ENCODE measurements around the gene LRRC3C.
"Not testable (repeated sequence)": the region's sequence is repeated elsewhere in the genome, so short reads cannot be mapped to it uniquely, and the experiment has no call there.

Gene LRRC3C

GRCh38 chr17:39943702-39944392 is 16.3 kb downstream of the LRRC3C start:
- Histone ChIP-seq H3K4me3 (ENCODE audit: low read depth, low read length) (no peak overlapping the region), H3K4me1 (peaks cover 4% of the 10 kb centered on the region), H3K27me3 (no peaks in the 10 kb centered on the region), H3K36me3 (no peaks in the 10 kb centered on the region), H3K9me3 (no peaks in the 10 kb centered on the region)
- no peak for DNase-seq
- TF ChIP-seq, protein P1, sequence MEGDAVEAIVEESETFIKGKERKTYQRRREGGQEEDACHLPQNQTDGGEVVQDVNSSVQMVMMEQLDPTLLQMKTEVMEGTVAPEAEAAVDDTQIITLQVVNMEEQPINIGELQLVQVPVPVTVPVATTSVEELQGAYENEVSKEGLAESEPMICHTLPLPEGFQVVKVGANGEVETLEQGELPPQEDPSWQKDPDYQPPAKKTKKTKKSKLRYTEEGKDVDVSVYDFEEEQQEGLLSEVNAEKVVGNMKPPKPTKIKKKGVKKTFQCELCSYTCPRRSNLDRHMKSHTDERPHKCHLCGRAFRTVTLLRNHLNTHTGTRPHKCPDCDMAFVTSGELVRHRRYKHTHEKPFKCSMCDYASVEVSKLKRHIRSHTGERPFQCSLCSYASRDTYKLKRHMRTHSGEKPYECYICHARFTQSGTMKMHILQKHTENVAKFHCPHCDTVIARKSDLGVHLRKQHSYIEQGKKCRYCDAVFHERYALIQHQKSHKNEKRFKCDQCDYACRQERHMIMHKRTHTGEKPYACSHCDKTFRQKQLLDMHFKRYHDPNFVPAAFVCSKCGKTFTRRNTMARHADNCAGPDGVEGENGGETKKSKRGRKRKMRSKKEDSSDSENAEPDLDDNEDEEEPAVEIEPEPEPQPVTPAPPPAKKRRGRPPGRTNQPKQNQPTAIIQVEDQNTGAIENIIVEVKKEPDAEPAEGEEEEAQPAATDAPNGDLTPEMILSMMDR (IDR thresholded peaks at IDR 0.05; ENCODE audit: low read depth, low read length) = no peak

DNA sequence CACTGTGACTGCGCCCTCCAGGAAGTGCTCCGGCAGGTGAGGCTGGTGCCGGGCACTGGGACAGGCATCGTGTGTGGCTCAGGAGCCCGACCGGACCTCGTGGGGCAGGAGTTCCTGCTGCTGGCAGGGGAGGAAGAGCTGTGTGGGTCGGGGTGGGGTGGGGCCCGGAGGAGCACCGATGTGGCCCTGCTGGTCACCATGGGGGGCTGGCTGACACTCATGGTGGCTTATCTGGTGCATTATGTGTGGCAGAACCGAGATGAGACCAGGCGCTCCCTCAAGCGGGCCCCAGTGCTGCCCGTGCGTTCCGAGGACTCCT is 16.8 kb downstream of the LRRC3C start:
- Histone ChIP-seq H3K4me3 (ENCODE audit: low read depth, low read length) (no peak overlapping the region), H3K9me3 (no peaks in the 10 kb centered on the region), H3K27me3 (no peaks in the 10 kb centered on the region), H3K36me3 (no peaks in the 10 kb centered on the region), H3K4me1 (peaks cover 4% of the 10 kb centered on the region)
- TF ChIP-seq, protein P1 (IDR thresholded peaks at IDR 0.05; ENCODE audit: low read depth, low read length) = no peak
- DNase-seq = no peak

GRCh38 chr17:39946551-39947330 is 19.2 kb downstream of the LRRC3C start:
- H3K27me3 ChIP-seq = no peaks in the 10 kb centered on the region
- DNase-seq = no peak
- TF ChIP-seq, protein P1 (IDR thresholded peaks at IDR 0.05; ENCODE audit: low read depth, low read length) = no peak
- no peaks in the 10 kb centered on the region for H3K4me1 ChIP-seq
- H3K36me3 ChIP-seq = no peaks in the 10 kb centered on the region
- no peaks in the 10 kb centered on the region for H3K9me3 ChIP-seq
- H3K4me3 ChIP-seq (ENCODE audit: low read depth, low read length) = no peak overlapping the region

DNA sequence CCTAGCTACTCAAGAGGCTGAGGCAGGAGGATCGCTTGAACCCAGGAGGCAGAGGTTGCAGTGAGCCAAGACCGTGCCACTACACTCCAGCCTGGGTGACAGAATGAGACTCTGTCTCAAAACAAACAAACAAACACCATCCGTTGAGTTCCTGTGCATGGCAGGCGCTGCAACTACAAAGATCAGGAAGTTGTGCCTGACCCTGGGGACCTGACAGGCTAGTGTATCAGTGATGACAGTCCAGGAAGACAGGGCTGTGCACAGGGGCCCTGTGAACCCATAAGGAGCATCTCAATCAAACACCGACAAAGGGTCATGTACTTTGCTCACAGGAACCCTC is 20.9 kb downstream of the LRRC3C start:
- not testable (repeated sequence) for H3K4me1 ChIP-seq; H3K9me3 ChIP-seq; DNase-seq; H3K36me3 ChIP-seq; H3K4me3 ChIP-seq (ENCODE audit: low read depth, low read length); H3K27me3 ChIP-seq

DNA sequence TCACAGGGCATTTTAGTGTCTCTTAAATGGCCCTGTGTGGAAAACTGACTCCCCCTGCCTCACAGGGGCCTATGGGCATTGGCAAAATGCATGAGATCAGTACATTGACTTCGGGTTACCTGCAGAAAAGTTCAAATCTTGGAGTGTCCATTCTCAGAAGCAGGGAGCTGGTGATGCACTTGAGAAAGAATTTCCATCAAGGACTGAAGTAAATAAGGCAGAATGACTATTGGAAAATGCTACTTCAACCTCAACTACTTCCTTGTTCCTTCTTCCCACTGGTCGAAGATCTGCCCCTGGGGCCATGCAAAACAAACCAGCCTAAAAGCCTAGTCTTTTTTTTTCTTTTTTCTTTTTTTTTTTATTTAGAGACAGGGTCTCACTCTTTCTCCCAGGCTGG is 21.5 kb downstream of the LRRC3C start:
- no peaks in the 10 kb centered on the region for H3K9me3 ChIP-seq
- H3K36me3 ChIP-seq = no peaks in the 10 kb centered on the region
- H3K4me3 ChIP-seq (ENCODE audit: low read depth, low read length) = no peak overlapping the region
- TF ChIP-seq, protein P1 (IDR thresholded peaks at IDR 0.05; ENCODE audit: low read depth, low read length) = no peak
- DNase-seq = no peak
- peaks cover 5% of the 10 kb centered on the region; the same call in 1 of the 2 replicates for H3K4me1 ChIP-seq
- H3K27me3 ChIP-seq = no peaks in the 10 kb centered on the region

GRCh38 chr17:39950871-39951348 is 23.4 kb downstream of the LRRC3C start:
- Histone ChIP-seq H3K36me3 (no peaks in the 10 kb centered on the region), H3K9me3 (no peaks in the 10 kb centered on the region), H3K27me3 (no peaks in the 10 kb centered on the region), H3K4me1 (peaks cover 5% of the 10 kb centered on the region; the same call in 1 of the 2 replicates), H3K4me3 (ENCODE audit: low read depth, low read length) (no peak overlapping the region)
- TF ChIP-seq, protein P1 (IDR thresholded peaks at IDR 0.05; ENCODE audit: low read depth, low read length) = no peak
- peak; percentile 36 for DNase-seq
